Hippocampal formation (tissue), 2 donors: ENCODE data around the gene MYH16.
"Not testable (repeated sequence)": the region's sequence is repeated elsewhere in the genome, so short reads cannot be mapped to it uniquely, and the experiment has no call there.

Experiments used
- DNase-seq, 2 donors: peaks; one replicate each; lab custom pipeline; 2025; lab: John Stamatoyannopoulos, UW

MYH16 gene

DNA sequence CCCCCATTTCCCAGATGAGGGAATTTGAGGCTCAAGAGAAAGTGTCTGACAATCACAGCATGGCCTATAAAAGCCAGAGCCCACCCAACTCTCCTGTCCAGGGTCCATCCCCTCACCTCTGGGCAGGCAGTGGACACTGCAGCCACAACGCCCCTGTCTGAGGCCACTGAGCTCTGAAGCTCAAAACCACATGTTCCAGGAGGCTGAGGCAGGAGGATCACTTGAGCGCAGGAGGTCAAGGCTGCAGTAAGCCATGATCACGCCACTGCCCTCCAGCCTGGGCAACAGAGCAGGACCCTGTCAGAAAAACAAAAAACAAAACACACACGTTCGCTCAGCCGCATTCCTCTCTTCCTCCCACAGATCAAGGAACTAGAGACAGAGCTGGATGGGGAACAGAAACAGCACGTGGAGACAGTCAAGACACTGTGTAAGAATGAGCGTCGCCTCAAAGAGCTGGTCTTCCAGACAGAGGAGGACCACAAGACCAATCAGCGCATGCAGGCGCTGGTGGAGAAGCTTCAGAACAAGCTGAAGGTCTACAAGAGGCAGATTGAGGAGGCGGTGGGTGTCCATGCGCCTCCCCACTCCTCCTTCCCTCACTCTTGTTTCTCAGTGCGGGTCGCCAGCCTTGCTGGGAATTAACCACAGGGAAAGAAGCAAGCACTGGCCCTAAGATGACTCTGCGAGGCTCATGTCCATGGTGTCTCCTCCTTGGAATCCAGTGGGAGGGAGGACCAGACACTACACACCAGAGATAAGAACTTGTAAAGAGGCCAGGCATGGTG, 33.0 kb downstream of the MYH16 start:
- DNase-seq: no peak

DNA sequence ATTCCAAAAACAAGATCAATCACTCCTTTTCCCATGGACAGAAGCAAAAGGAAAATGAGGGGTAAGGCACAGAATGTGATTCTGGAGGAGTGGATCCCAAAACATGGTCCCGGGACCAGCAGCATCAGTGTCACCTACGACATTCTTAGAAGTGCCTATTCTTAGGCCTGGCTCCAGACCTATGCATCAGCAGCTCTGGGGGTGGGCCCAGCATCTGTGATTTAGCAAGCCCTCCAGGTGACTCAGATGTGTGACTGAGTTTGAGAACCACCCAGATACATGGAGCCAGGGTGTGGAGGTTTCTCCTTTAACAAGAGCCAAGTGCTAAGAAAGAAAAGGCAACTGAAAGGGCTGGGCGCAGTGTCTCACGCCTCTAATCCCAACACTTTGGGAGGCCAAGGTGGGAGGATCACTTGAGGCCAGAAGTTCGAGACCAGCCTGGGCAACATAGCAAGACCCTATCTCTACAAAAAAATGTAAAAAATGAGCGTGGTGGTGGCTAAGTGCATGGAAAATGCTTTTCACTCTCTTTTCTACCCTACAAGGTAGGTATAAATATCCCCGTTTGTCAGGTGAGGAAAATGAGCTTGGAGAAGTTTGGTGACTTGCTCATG, 35.9 kb downstream of the MYH16 start:
- no peak for DNase-seq

DNA sequence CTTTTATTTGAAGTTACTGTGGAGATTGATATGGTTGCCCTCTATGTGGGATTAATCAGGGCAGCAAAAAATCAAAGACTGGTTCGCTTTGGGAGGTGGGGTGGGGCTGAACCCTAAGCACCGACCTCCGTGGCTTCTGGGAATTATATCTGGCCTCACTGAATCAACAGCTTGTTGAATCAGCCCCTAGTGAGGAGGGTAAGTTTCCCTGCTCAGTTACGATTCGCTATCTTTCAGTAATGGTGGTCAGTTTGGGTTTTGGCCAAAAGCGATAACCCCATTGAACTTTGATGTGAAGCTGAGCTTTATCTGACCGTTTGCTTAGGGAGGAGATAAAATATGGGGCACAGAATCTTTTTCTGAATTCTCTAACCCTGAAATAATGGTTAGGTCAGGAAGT, 36.5 kb downstream of the MYH16 start:
- DNase-seq: no peak

DNA sequence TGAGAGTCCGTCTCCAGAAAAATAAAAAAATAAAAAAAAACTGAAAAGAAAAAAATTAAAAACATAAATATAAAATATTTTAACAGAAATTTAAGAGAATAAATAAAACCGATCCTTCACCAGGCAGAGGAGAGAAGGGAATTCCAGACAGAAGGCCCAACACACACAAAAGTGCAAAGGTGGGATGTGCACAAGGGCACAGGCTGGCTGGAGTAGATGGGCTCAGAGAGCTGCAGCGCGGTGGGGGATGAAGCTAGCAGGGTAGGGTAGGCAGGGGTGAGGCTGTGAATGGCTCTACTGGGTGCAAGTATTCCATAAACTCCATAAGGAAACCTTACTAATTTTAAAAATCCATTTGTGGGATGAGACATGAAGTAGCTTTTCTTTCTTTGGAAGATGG, 37.4 kb downstream of the MYH16 start:
- DNase-seq: no peak

DNA sequence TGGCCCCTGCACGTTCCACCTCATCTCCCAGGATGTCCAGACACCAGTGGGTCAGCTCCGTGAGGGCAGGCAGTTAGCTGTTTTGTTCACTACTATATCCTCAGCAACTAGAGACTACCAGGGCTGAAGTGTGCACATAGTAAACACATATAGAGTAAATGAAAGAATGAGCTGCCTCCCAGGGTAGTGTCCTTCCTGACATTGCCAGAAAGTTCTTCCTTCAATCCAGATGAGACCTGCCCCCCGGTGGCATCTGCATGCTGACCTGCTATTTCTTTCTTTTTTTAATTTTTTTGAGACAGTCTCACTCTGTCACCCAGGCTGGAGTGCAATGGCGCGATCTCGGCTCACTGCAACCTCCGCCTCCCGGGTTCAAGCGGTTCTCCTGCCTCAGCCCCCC, 39.1 kb downstream of the MYH16 start:
- no peak for DNase-seq

DNA sequence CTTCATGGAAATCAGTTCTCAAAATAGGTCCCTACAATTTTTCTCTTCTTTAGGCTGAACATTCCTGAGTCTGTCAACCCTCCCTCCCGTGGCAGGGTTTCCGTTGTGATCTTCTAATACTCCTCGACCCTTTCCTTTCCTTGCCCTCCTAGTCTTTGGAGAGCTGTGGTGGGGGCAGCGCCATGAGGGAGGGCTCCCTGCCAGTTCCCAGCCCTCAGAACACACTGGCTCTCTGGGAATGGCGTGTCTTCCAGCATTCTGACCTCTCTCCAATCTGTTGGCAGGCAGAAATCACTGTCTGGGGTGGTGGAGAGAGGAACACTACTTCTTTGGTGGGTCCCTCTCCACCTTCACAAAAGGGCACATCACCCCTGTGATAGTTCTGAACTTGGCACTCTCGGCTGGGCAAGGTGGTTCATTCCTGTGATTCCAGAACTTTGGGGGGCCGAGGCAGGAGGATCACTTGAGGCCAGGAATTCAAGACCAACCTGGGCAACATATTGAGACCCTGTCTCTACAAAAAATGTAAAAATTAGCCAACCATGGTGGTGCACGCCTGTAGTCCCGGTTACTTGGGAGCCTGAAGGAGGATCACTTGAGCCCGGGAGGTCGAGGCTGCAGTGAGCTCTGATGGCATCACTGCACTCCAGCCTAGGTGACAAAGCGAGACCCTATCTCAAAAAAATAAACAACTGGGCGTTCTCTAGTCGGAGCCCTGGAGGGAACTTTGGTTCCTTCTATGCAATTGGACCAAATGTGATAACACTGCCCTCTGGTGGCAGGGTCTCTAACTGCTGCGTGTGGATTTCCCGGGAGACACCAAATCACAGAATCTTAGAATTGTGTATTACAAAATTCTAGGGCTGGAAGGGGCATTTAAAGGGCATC, 39.9 kb downstream of the MYH16 start:
- peak in 1 of 2 donors; percentile 58 for DNase-seq

DNA sequence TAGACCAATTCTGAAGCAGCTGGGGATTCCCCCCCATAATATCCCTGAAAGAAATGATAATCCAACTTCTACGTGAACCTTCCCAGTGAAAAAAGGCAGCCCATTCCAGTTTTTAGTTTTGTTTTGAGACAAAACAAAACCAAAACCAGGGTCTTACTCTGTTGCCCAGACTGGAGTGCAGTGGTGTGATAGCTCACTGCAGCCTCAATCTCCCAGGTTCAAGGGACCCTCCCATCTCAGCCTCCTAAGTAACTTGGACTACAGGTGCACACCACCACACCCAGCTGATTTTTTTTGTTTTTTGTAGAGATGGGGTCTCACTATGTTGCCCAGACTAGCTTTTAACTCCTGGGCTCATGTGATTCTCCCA, 40.5 kb downstream of the MYH16 start:
- DNase-seq: no peak

DNA sequence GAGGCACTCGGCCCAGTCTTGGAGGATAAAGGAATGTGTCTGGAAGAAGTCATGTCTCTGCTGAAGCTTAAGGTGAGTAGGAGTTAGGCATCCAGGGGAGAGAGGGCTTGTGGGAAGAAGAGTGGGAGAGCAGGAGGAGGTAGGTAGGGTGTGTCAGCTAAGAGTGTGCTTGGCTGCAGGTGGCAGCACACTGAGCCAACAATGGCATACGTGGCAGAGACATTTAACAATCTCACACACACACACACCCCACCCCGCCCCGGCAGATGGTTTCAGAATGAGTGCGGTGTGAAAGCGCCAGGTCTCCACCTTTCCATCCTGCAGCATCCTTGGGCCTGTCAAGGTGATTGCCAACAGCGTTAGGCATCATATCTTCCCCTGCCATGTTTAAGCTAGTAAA, 41.9 kb downstream of the MYH16 start:
- DNase-seq: no peak

DNA sequence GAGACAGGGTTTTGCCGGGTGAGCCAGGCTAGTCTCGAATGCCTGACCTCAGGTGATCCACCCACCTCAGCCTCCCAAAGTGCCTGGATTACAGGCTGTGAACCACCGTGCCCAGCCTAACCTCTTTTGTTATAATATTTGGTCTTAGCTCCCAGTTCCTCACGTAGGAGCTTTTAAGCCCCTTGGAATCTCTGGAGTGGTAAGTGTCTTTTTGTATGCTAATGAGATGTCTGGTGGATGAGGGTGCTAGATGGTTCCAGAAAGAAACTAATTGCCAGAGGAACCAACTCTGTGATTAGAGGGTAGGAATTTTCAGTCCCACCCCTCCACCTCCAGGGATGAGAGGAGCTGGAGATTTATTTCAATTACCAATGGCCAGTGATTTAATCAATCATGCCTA, 47.7 kb downstream of the MYH16 start:
- DNase-seq: no peak

DNA sequence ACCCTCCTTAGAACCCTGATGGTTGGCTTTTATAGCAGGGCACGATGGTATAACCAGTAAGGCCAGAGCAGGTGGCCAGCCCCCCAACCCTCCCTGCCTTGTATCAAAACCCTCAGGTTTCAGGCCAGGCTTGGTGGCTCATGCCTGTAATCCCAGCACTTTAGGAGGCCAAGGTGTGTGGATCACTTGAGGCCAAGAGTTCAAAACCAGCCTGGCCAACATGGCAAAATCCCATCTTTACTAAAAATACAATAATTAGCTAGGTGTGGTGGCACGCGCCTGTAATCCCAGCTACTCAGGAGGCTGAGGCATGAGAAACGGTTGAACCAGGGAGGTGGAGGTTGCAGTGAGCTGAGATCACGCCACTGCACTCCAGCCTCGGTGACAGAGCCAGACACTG, 50.0 kb downstream of the MYH16 start:
- not testable (repeated sequence) for DNase-seq

DNA sequence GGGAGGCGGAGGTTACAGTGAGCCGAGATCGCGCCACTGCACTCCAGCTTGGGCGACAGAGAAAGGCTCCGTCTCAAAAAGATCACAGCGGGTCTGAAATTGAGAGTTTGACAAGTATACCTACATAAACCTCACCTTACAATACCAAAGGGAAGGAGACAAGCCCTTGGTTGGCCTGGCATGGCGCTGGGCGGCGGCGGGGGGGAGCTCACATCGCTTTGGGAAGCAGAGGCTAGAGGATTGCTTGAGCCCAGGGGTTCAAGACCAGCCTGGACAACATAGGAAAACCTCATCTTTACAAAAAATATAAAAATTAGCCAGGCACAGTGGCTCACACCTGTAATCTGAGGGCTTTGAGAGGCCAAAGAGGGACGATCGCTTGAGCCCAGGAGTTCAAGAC, 51.9 kb downstream of the MYH16 start:
- no peak for DNase-seq

DNA sequence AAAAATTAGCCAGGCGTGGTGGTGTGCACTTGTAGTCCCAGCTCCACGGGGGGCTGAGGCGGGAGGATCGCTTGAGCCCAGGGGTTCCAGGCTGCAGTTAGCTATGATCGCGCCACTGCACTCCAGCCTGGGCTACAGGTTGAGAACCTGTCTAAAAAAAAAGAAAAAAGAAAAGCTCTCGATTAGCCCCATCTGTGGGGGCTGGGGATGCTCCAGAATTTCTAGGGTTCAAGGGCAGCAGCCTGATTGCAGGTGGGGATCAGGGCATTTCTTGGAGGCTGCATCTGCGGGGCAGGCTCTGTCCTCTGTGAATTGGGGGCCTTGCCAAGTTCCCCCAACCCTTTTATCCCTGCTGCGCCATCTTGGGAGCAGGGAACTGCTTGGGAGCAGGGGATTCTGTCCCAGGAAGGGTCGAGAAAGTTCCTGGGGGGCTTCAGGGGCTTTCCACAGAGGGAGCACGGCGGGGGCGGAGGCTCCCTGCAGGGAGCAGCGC, 52.4 kb downstream of the MYH16 start:
- DNase-seq: no peak

DNA sequence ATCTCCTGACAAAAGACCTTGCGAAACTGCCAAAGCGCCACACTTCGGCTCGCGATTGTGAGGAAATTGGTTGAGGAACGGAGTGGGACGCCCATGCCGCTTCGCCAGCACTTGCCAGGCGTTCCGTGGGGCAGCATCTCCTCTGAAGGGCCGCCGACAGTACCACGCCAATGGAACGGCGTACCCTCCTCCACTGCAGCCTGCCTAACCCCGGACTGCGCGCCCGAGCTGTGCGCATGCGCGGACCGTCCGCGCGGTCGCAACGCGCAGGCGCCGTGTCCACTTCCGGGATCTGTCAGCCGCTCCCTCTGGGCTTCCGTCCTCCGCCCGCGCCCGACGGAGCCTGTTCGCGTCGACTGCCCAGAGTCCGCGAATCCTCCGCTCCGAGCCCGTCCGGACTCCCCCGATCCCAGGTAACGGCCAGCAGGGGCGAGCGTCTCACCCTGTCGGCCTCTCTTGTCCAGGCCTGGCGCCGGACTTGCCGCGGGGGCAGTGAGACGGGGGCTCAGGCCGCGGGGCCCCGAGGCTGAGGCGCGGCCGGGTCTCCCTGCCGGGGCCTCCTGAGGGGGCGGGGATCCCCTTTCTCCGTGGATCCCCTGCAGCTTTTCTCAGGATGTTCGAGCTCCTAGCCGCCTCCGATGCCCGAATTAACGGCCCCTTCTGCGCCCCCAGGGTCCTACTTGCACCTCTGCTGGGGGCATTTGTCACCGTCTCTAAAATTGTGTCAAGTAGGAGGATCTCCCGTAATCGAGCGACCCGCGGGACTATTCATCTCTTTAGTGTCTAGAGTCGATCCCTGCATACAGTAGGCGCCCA, 53.2 kb downstream of the MYH16 start, which contains the start of gene ARPC1A:
TSS of gene ARPC1A (plus strand) at position 307 of the 816 bp plus-strand sequence. CDS start 7,456 bp downstream, outside the sequence.
- DNase-seq: peak; percentile 78 to 83

DNA sequence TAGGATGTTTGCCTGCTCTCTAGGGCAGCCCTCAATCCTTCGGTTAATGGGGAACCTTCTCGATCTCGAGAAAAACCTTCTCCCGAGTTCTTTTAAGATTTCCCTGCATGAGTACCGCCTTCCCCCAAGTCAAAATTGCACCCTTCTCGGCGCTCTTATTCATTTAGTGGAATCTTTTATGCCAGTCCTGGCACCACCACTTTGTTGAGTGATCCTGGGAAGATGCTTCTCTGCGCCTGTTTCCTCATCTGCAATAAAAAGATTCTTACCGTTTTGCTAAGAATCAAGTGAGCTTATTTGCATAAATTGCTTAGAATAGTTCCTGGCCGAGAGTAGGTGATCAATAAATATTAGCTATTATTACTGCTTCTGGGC, 53.8 kb downstream of the MYH16 start:
- no peak for DNase-seq

DNA sequence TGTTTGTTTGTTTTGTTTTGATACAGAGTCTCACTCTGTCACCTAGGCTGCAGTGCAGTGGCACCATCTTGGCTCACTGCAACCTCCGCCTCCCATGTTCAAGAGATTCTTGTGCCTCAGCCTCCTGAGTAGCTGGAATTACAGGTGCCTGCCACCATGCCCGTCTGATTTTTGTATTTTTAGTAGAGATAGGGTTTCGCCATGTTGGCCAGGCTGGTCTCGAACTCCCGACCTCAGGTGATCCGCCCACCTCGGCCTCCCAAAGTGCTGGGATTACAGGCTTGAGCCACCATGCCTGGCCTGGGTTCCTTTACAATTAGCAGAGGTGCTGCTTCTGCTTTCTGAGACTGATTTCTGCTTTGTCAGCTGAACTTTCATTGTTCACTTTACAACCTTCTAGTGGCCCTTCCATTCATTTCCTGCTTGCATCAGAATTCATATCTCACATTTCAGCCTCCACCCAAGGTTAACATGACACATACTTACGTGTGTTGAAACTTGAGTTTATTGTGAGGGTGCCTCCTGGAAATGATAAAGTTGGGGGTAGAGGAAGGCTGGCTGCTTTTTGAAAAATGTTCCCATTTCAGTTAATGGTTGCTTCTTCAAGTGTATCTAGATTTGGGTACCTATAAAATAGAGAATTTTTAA, 57.8 kb downstream of the MYH16 start:
- not testable (repeated sequence) for DNase-seq

DNA sequence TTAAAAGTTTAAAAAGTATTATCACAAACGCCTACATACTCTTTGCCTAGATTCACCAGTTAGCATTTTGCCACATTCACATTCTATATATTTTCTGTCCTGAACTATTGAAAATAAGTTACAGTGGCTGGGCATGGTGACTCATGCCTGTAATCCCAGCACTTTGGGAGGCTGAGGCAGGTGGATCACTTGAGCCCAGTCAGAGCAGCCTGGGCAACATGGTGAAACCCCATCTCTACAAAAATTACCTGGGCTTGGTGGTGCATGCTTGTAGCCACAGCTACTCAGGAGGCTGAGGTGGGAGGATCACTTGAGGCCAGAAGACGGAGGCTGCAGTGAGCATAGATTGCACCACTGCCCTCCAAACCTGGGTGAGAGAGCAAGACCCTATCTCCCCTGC, 58.4 kb downstream of the MYH16 start:
- no peak for DNase-seq

DNA sequence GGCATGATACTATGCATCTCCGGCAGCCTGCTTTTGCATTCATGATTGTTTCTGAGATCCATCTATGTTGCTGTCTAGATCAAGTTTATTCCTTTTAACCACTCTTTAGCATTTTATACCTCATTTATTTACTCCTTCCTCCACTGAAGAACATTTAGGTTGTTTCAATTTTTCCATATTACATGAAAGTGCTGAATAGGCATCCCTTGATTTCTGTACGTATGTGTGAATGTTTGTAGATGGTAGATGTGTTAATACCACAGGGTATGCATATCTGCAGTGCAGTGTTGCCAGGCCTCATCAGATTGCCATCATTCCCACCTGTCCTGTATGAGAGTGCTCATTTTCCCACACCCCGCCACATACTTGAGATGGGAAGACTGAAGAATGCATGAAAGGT, 67.0 kb downstream of the MYH16 start:
- DNase-seq: no peak

DNA sequence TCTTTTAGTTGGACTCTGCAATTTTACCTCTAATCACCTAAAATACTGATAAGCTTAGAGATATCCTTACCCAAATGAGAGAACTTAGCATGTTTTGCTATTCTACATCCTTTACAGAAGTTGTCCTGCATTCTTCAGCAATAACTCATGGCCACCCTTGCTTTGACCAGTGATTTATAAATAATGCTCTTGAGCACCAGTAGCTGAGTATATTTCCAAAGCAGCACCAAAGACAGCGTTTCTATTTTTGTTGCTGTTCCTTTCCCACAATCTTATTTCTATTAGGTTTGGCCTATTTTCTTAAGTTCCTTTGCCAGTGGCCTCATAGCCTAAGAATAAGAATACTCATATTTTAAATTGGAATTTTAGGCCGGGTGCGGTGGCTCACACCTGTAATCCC, 68.0 kb downstream of the MYH16 start:
- DNase-seq: no peak

DNA sequence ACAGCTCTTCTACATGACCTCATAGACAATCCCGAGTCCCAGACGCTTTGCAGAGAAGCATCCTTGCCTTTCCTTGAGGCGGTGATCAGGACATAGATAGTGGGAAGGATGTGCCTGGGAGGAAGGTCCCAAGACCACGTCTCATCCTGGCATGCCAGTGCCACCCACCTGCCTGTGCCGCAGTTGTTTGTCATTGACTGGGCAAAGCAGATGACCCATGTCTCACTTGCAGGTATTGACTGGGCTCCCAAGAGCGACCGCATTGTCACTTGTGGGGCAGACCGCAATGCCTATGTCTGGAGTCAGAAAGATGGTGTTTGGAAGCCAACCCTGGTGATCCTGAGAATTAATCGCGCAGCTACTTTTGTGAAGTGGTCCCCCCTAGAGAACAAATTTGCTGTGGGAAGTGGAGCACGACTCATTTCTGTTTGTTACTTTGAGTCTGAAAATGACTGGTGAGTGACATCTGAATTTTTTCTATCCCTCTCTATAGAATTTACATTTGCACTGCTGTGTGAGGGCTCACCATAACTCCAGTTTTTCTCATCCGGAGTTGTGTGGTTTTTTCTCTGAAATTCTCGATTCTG, 71.5 kb downstream of the MYH16 start:
- no peak for DNase-seq

DNA sequence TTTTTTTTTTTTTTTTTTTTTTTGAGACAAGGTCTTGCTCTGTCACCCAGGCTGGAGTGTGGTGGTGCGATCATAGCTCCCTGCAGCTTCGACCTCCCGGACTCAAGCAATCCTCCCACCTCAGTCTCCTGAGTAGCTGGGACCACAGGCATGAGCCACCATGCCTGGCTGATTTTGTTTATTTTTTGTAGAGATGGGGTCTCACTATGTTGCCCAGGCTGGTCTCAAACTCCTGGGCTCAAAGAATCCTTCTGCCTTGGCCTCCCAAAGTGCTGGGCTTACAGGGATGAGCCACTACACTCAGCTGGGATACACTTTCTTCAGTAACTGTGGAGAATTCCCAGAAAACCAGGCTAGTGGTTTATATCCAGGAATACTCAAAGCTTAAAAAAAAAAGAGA, 78.0 kb downstream of the MYH16 start:
- DNase-seq: not testable (repeated sequence)

DNA sequence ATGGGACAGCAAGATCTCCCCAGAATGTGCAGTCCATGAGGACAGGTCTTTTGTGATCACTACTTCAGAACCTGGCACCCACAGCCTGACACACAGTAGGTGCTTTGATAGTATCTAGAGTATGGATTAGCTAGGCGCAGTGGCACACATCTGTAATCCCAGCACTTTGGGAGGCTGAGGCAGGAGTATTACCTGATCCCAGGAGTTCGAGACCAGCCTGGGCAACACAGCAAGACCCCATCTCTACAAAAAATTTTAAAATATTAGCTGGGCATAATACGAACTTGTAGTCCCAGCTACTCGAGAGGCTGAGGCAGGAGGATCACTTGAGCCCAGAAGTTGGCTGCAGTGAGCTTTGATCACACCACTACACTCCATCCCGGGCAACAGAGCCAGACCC, 79.6 kb downstream of the MYH16 start:
- no peak for DNase-seq
